Measurements from ENCODE around the gene KIF3C. TPM values are rescaled to one million over a fixed set of nuclear protein-coding genes. Genes with fewer than 3 reads are reported as not detected.

The KIF3C gene

GRCh38 chr2:25881764-25882163, 100.5 kb downstream of the KIF3C start:
- H3K9me3 ChIP-seq (replicated peaks; ENCODE audit: low read length), result no peaks in the 10 kb centered on the region
- H3K4me2 ChIP-seq (ENCODE audit: low read length), result no peak overlapping the region

GRCh38 chr2:25879133-25879730, 103.1 kb downstream of the KIF3C start:
- H3K4me1 ChIP-seq (ENCODE audit: control insufficient read depth, insufficient read depth, low read length), result peaks cover 24% of the 10 kb centered on the region
- no peaks in the 10 kb centered on the region for H3K27me3 ChIP-seq (ENCODE audit: control insufficient read depth, insufficient read depth, low read length)
- peak overlapping the region; percentile 78 for H3K9ac ChIP-seq (ENCODE audit: low read depth, low read length)
- H3K36me3 ChIP-seq (ENCODE audit: insufficient read depth, low read length), result no peaks in the 10 kb centered on the region
- H3K9me3 ChIP-seq (replicated peaks; ENCODE audit: low read length), result no peaks in the 10 kb centered on the region
- H3K4me2 ChIP-seq (ENCODE audit: low read length), result peak overlapping the region; percentile 93
- peak overlapping the region; percentile 91 for H3K4me3 ChIP-seq (ENCODE audit: low read length)

More at GRCh38 chr2:25881764-25882163, 100.5 kb downstream of the KIF3C start:
- Histone ChIP-seq H3K27me3 (ENCODE audit: control insufficient read depth, insufficient read depth, low read length) (no peaks in the 10 kb centered on the region), H3K36me3 (ENCODE audit: insufficient read depth, low read length) (no peaks in the 10 kb centered on the region), H3K4me1 (ENCODE audit: control insufficient read depth, insufficient read depth, low read length) (peaks cover 21% of the 10 kb centered on the region), H3K9ac (ENCODE audit: low read depth, low read length) (no peak overlapping the region), H3K4me3 (ENCODE audit: low read length) (no peak overlapping the region)

DNA sequence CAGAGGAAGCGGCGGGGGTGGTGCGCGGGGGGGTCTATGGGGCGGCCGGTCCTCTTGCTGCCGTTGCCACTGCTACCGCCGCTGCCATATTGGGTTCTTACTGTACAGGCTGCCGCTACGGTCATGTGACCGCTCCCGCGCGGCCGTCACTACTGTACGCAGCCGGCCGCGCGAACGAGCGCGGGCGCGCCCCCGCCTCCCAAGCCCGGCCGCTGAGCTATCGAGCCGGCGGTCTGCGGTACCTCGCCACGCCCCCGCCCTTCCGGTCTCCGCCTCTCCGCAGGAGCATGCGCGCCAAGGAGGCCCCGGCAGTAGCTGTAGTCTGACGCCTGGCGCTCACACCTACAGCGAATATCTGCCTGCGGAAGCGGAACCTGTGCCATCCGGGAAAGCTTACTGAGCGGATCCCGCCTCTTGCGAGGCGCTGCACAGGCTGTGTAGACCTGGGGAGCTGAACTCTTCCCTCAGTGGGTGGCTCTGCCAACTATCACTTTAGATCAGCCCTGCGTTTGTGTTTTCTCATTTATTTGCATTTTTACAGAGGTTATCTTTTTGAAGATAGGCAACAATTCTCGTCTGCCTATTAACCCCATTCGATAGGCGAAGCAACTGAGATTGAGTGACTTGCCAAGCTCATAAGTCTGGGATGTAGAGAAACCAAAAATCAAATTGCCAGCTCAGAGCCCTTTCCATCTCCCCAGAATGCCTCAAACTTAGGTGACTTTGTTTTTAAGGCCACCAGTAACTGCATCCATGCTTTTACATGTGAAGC, 103.8 kb downstream of the KIF3C start, which contains the start of gene ASXL2:
Gene ASXL2, minus strand, starts transcription at position 127 of the 772 bp plus-strand sequence. CDS start 265 bp downstream, outside the sequence.
- no peaks in the 10 kb centered on the region for H3K9me3 ChIP-seq (replicated peaks; ENCODE audit: low read length)
- H3K4me3 ChIP-seq (ENCODE audit: low read length), result peak within 1 kb of the TSS; percentile 91
- H3K4me2 ChIP-seq (ENCODE audit: low read length), result peak within 1 kb of the TSS; percentile 93
- H3K4me1 ChIP-seq (ENCODE audit: control insufficient read depth, insufficient read depth, low read length), result peaks cover 24% of the 10 kb centered on the region
- no peaks in the 10 kb centered on the region for H3K36me3 ChIP-seq (ENCODE audit: insufficient read depth, low read length)
- no peaks in the 10 kb centered on the region for H3K27me3 ChIP-seq (ENCODE audit: control insufficient read depth, insufficient read depth, low read length)
- H3K9ac ChIP-seq (ENCODE audit: low read depth, low read length), result peak within 1 kb of the TSS; percentile 94

DNA sequence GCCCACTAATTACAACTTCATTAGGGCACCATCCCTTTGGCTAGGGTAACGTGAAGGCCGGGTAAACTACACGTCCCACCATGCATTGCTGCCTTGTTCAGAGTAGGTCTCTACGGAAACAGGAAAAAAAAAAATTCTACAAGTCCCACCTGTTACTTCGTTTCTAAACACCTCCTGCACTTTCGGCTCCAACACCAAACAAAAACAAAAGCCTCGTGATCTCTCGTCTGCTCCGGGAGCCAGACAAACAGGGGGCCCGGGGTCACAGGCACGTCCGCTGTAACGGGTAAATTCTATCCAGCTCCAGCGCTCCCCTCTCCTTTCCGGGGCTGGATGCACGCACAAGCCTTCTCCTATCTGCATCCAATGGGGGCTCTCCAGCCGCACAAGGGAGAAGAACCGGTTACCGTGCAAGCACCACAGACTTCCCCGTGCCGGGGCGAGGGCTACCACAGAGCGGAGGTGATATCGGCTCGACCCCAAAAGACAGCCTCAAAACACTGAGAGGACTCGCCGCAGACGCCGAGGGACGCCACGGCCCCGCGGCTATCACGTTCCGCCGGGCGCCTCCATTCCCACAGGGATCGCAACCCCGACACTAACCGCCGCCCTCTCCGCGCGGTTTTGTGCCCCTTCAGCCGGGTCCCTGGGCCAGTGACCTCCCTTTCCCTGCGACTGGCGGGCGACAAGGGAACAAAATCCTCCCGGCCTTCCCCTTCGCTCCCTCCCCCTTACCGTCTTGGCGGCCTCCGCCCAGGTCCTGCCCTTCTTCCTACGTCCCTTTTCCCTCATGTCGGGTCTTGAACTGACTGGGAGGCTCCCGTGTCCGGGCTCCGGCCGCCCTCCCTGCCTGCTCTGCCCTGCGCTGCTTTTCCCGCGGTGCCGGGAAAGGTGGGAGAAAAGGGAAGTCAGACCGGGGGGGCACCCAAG, 104.6 kb downstream of the KIF3C start:
- Histone ChIP-seq H3K27me3 (ENCODE audit: control insufficient read depth, insufficient read depth, low read length) (no peaks in the 10 kb centered on the region), H3K4me1 (ENCODE audit: control insufficient read depth, insufficient read depth, low read length) (peaks cover 17% of the 10 kb centered on the region), H3K9ac (ENCODE audit: low read depth, low read length) (peak overlapping the region; percentile 94), H3K9me3 (replicated peaks; ENCODE audit: low read length) (no peaks in the 10 kb centered on the region), H3K4me3 (ENCODE audit: low read length) (peak overlapping the region; percentile 91), H3K4me2 (ENCODE audit: low read length) (peak overlapping the region; percentile 93), H3K36me3 (ENCODE audit: insufficient read depth, low read length) (no peaks in the 10 kb centered on the region)

Small RNA genes within 50 kb of the gene (small RNA-seq; reads per million reads assigned to genes)
- gene NDUFB4P4, result not detected
- gene UQCRHP2, result not detected

All from skeletal muscle satellite cell (primary cell).